H1 (cell line): ENCODE data around the gene ZFP90. TPM values are rescaled to one million over a fixed set of nuclear protein-coding genes. Genes with fewer than 3 reads are reported as not detected.

Experiments used
- ASH2L ChIP-seq: fragments of 200-600, 300-600 bp; sonication (generic); IDR thresholded peaks from one replicate; pipeline ENCODE4 v1.7.1; 2017; ENCODE audit warnings: low read length
- ATF2 ChIP-seq: IDR thresholded peaks from 2 replicates; pipeline ENCODE4 v1.6.1; 2012; ENCODE audit warnings: low read length, inconsistent platforms
- BCL11A ChIP-seq, 2 experiments: IDR thresholded peaks; one replicate each; pipeline ENCODE4 v1.6.1; 2011; ENCODE audit warnings: low read depth in 2 of 2, low read length in 2 of 2, mild to moderate bottlenecking in 2 of 2
- CHD2 ChIP-seq: IDR thresholded peaks from 2 replicates; pipeline ENCODE4 v1.6.1; 2012; ENCODE audit warnings: low read length, improper control_type of control experiment
- CTBP2 ChIP-seq: IDR thresholded peaks from 2 replicates; pipeline ENCODE4 v1.7.0; 2011; ENCODE audit warnings: borderline replicate concordance, mild to moderate bottlenecking, moderate library complexity, mixed read lengths, low read length; ENCODE audit not compliant: insufficient read depth, insufficient read length
- EZH2 ChIP-seq: fragments of 200-600 bp; sonication (generic); IDR thresholded peaks from 2 replicates; pipeline ENCODE4 v1.7.1; 2012; ENCODE audit warnings: low read depth, mild to moderate bottlenecking, moderate library complexity, low read length, inconsistent platforms; ENCODE audit not compliant: severe bottlenecking
- HDAC6 ChIP-seq: IDR thresholded peaks from one replicate; pipeline ENCODE4 v1.7.1; 2012; ENCODE audit warnings: low read depth, mild to moderate bottlenecking, inconsistent platforms, low read length, moderate library complexity
- MAFK ChIP-seq: IDR thresholded peaks from 2 replicates; pipeline ENCODE4 v1.6.1; 2012; ENCODE audit warnings: low read depth, mild to moderate bottlenecking, improper control_type of control experiment, low read length
- NANOG ChIP-seq: IDR thresholded peaks from 2 replicates; pipeline ENCODE4 v1.6.1; 2011; ENCODE audit warnings: low read length, low read depth, mild to moderate bottlenecking, inconsistent platforms; ENCODE audit not compliant: insufficient read depth, poor library complexity, severe bottlenecking
- RAD21 ChIP-seq, 2 experiments: IDR thresholded peaks in 1 of 2; conservative IDR thresholded peaks in 1 of 2; 2 replicates each; pipeline ENCODE4 v1.6.1; 2011; ENCODE audit warnings: low read depth in 2 of 2, low read length in 2 of 2, improper control_type of control experiment in 1 of 2, inconsistent platforms in 1 of 2, mild to moderate bottlenecking in 1 of 2, moderate library complexity in 1 of 2
- RBBP5 ChIP-seq: IDR thresholded peaks from 2 replicates; pipeline ENCODE4 v1.7.1; 2012; ENCODE audit warnings: low read depth, mild to moderate bottlenecking, inconsistent platforms, low read length, moderate library complexity, borderline replicate concordance
- SRF ChIP-seq: IDR thresholded peaks from 2 replicates; pipeline ENCODE4 v1.6.1; 2011; ENCODE audit warnings: mild to moderate bottlenecking, low read depth, low read length, moderate library complexity
- polyA plus RNA-seq, 7 experiments: library from polyadenylated mRNA; depleted of rRNA in 3 of 7; stranded (reverse) in 5 of 7; unstranded in 2 of 7; fragments of >200 nt in 5 of 7; fragments of 200-250 nt in 2 of 7; gene quantifications; 1 replicate in 5 of 7; 2 replicates in 1 of 7; 4 replicates in 1 of 7; pipeline versions ENCODE4 v1.2.1 to v1.2.3, GENCODE V29; 2011 to 2013; ENCODE audit warnings: missing spikeins in 2 of 7, mixed read lengths in 2 of 7
- total RNA-seq: library from RNA; stranded (reverse); fragmentation: NEBNext Ultra II Directional; extraction: Animal tissue kit (Norgen Biotek cat#: 25700); gene quantifications from 2 replicates; pipeline ENCODE4 v1.2.1, GENCODE V29; 2021
- TF ChIP-seq, protein P1 (sequence below): IDR thresholded peaks from 2 replicates; pipeline ENCODE4 v1.6.1; 2012; ENCODE audit warnings: inconsistent platforms

Gene ZFP90
- total and polyA plus RNA-seq, 2 of the 8 experiments (the other 6 are each of a cell fraction or from before 2014, with no cell fraction given): 10.3 to 19.1 TPM

GRCh38 chr16:68592466-68593337, 53.6 kb downstream of the ZFP90 start (continued):
- TF ChIP-seq NANOG (no peak), CTBP2 (no peak), SRF (no peak), MAFK (no peak), EZH2 (no peak), BCL11A (IDR thresholded peaks at IDR 0.05; ENCODE audit: low read depth in 2 of 2, low read length in 2 of 2) (no peak), HDAC6 (no peak), ASH2L (no peak), CHD2 (no peak), ATF2 (no peak), RBBP5 (no peak), RAD21 (IDR thresholded peaks at IDR 0.05 in 1 of 2, conservative IDR thresholded peaks at IDR 0.05 in 1 of 2; ENCODE audit: low read depth in 2 of 2, low read length in 2 of 2) (peak in 1 of 2 experiments; percentile 13; a peak in 2 of 4 replicates)
- TF ChIP-seq, protein P1, sequence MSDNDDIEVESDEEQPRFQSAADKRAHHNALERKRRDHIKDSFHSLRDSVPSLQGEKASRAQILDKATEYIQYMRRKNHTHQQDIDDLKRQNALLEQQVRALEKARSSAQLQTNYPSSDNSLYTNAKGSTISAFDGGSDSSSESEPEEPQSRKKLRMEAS: no peak
